Measurements from ENCODE around the gene FAM47E. TPM values are rescaled to one million over a fixed set of nuclear protein-coding genes. Genes with fewer than 3 reads are reported as not detected.
"Not testable (repeated sequence)": the region's sequence is repeated elsewhere in the genome, so short reads cannot be mapped to it uniquely, and the experiment has no call there.

The FAM47E gene
- total and polyA plus RNA-seq, 9 of the 15 experiments (the other 6 are each of a cell fraction or from before 2014, with no cell fraction given) = 3.7 to 15.6 (median 6.4) TPM

DNA sequence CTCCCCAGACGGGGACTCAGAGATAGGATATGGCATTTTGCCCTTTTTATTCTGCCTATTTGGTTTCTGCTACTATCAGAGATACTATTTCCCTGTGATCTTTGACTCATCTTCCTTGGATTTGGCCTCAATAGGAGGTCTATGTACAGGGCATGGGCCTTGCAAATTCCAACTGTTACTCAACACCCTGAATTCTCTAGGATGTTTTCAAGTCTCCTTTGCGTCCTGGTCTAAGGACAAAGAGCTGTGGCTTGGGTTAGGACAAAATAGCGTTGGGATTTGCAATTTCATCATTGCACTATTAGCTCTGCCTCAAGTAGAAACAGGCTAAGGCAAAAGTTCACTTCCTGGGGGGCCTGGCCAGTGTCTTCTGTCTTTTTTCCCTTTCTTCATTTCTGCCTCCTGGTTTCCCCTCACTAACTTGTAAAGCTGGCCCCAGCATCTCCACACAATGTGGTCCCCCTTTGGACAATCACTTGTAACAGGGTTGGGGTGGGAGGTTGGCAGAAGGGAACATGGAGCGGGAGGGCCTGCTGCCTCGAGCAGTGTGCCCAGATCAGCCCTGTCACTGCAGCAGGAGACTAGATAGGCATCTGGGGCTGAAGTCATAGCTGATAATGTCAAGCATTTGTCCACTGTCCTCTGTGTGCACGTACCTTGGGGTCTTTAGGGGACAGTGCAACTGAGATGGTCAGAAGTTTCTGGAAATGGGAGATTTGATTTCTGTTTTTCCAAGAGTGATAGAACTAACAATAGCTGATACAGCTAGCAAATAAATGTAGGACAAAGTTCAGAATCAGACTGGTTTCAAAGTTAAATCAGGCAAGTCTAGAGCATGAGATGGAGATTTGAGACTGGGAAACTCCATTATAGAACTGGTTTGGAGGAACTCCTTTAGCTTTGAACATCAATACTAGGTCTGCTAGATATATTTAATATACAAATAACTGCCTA is 29.2 kb downstream of the FAM47E start (continued):
- TF ChIP-seq, protein P1, sequence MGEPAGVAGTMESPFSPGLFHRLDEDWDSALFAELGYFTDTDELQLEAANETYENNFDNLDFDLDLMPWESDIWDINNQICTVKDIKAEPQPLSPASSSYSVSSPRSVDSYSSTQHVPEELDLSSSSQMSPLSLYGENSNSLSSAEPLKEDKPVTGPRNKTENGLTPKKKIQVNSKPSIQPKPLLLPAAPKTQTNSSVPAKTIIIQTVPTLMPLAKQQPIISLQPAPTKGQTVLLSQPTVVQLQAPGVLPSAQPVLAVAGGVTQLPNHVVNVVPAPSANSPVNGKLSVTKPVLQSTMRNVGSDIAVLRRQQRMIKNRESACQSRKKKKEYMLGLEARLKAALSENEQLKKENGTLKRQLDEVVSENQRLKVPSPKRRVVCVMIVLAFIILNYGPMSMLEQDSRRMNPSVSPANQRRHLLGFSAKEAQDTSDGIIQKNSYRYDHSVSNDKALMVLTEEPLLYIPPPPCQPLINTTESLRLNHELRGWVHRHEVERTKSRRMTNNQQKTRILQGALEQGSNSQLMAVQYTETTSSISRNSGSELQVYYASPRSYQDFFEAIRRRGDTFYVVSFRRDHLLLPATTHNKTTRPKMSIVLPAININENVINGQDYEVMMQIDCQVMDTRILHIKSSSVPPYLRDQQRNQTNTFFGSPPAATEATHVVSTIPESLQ (CRISPR knock-in tag; IDR thresholded peaks at IDR 0.05) = no peak
- TF ChIP-seq, protein P2, sequence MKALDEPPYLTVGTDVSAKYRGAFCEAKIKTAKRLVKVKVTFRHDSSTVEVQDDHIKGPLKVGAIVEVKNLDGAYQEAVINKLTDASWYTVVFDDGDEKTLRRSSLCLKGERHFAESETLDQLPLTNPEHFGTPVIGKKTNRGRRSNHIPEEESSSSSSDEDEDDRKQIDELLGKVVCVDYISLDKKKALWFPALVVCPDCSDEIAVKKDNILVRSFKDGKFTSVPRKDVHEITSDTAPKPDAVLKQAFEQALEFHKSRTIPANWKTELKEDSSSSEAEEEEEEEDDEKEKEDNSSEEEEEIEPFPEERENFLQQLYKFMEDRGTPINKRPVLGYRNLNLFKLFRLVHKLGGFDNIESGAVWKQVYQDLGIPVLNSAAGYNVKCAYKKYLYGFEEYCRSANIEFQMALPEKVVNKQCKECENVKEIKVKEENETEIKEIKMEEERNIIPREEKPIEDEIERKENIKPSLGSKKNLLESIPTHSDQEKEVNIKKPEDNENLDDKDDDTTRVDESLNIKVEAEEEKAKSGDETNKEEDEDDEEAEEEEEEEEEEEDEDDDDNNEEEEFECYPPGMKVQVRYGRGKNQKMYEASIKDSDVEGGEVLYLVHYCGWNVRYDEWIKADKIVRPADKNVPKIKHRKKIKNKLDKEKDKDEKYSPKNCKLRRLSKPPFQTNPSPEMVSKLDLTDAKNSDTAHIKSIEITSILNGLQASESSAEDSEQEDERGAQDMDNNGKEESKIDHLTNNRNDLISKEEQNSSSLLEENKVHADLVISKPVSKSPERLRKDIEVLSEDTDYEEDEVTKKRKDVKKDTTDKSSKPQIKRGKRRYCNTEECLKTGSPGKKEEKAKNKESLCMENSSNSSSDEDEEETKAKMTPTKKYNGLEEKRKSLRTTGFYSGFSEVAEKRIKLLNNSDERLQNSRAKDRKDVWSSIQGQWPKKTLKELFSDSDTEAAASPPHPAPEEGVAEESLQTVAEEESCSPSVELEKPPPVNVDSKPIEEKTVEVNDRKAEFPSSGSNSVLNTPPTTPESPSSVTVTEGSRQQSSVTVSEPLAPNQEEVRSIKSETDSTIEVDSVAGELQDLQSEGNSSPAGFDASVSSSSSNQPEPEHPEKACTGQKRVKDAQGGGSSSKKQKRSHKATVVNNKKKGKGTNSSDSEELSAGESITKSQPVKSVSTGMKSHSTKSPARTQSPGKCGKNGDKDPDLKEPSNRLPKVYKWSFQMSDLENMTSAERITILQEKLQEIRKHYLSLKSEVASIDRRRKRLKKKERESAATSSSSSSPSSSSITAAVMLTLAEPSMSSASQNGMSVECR (CRISPR knock-in tag; IDR thresholded peaks at IDR 0.05) = no peak
- TF ChIP-seq CHCHD3 (CRISPR knock-in tag; IDR thresholded peaks at IDR 0.05) (no peak), NR3C1 (CRISPR knock-in tag; IDR thresholded peaks at IDR 0.05) (no peak), ZNF175 (CRISPR knock-in tag; IDR thresholded peaks at IDR 0.05; ENCODE audit: low read depth) (no peak), SIN3B (IDR thresholded peaks at IDR 0.05; ENCODE audit: low read depth) (no peak)
- TF ChIP-seq, protein P3, sequence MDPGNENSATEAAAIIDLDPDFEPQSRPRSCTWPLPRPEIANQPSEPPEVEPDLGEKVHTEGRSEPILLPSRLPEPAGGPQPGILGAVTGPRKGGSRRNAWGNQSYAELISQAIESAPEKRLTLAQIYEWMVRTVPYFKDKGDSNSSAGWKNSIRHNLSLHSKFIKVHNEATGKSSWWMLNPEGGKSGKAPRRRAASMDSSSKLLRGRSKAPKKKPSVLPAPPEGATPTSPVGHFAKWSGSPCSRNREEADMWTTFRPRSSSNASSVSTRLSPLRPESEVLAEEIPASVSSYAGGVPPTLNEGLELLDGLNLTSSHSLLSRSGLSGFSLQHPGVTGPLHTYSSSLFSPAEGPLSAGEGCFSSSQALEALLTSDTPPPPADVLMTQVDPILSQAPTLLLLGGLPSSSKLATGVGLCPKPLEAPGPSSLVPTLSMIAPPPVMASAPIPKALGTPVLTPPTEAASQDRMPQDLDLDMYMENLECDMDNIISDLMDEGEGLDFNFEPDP (CRISPR knock-in tag; IDR thresholded peaks at IDR 0.05) = no peak

DNA sequence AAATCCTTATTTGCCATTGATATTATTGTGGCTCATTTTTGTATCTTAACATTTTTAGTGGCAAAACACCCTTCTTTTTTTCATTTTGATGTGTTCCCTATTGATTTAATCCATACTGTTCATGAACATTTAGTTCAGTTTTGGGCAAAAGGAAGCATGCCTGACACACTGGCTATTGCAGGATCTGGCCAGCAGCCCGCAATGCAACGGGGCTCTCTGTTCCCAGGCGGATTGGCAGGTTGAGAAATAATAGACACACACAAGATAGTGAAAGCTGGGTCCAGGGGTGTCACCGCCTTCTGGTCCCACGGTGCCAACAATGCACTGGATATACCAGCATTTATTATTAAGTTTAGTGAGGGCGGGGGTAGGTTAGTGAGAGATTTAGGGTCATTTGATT is 30.1 kb downstream of the FAM47E start:
- DNase-seq (ENCODE audit: extremely low read depth in 1 of 4, low spot score in 3 of 4); H3K4me3 ChIP-seq; in situ Hi-C loops (cut with MboI); H3K36me3 ChIP-seq (ENCODE audit: control insufficient read depth, insufficient read depth, low read length); H3K4me2 ChIP-seq (ENCODE audit: insufficient read depth, low read length); H3K9me3 ChIP-seq (replicated peaks; ENCODE audit: control insufficient read depth, insufficient read depth, low read depth, low read length); H4K20me1 ChIP-seq (replicated peaks; ENCODE audit: control insufficient read depth, insufficient read depth, low read length); H3K9me1 ChIP-seq (ENCODE audit: control insufficient read depth, insufficient read depth, low read length); intact Hi-C loops (cut with micrococcal nuclease); H3K4me1 ChIP-seq (replicated peaks in 1 of 2; ENCODE audit: control insufficient read depth in 2 of 2, insufficient read depth in 2 of 2, low read length in 2 of 2); CTCF ChIA-PET (ENCODE audit: low intra/inter-chr PET ratio); POLR2A ChIA-PET; H3K27me3 ChIP-seq (ENCODE audit: control insufficient read depth in 2 of 2, insufficient read depth in 2 of 2, low read length in 2 of 2); H2AFZ ChIP-seq (ENCODE audit: low read depth, low read length); H3K27ac ChIP-seq (ENCODE audit: extremely low read depth, low read depth, low read length); H3K9ac ChIP-seq (ENCODE audit: insufficient read depth in 1 of 2, low read depth in 2 of 2, low read length in 2 of 2); FAIRE-seq; ATAC-seq; H3K79me2 ChIP-seq (ENCODE audit: control insufficient read depth, insufficient read depth, low read length); BruUV-seq (replicated peaks): not testable (repeated sequence)
- whole genome bisulfite sequencing (ENCODE audit: insufficient coverage, low coverage, missing lambda C conversion rate) = 80% methylated on average over 5 of the region's 6 CpGs
